HG03354 (cell line): ENCODE results near the gene AP2B1.

Experiments
- ATAC-seq: cut with Tn5 transposase; IDR thresholded peaks from one replicate; pipeline ENCODE4 v1.9.1; 2021; ENCODE audit warnings: mild to moderate bottlenecking; ENCODE audit not compliant: unreplicated experiment, poor library complexity, severe bottlenecking

The AP2B1 gene

GRCh38 chr17:35761601-35762000, 174.5 kb downstream of the AP2B1 start:
- ATAC-seq, result no peak

DNA sequence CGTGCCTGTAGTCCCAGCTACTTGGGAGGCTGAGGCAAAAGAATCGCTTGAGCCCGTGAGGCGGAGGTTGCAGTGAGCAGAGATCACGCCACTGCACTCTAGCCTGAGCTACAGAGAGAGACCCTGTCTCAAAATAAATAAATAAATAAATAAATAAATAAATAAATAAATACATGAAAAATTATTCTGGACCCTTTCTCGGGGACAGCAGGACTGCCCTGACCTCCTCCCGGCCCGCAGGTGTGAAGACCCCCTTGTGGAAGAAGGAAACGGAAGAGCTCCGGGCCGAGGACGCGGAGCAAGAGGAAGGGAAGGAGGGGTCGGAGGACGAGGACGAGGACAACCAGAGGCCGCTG, 176.6 kb downstream of the AP2B1 start:
- no peak for ATAC-seq

- ATAC-seq, result peak; percentile 88
Observed at GRCh38 chr17:35764123-35764991, 177.2 kb downstream of the AP2B1 start.

GRCh38 chr17:35765086-35765710, 178.1 kb downstream of the AP2B1 start:
- no peak for ATAC-seq

- no peak for ATAC-seq
Observed at GRCh38 chr17:35765756-35766488, 178.8 kb downstream of the AP2B1 start.

DNA sequence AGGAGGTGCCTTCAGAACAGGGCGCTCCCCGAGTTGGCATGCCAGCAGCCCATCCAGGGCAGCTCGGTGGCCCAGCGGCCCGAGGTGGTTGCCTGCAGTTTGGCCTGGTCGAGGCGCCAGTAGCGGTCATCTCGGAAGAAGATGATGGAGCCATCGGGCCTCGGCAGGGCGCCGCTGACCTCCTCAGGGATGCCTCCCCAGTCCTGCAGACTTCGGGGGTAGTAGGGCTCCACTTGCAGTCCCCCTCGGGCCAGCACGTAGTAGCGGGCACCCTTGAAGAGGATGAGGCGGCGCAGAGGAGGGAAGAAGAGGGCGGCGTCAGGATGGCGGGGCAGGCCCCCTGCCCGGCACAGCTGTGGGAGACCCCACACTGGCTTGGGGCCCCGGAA, 179.4 kb downstream of the AP2B1 start:
- no peak for ATAC-seq

DNA sequence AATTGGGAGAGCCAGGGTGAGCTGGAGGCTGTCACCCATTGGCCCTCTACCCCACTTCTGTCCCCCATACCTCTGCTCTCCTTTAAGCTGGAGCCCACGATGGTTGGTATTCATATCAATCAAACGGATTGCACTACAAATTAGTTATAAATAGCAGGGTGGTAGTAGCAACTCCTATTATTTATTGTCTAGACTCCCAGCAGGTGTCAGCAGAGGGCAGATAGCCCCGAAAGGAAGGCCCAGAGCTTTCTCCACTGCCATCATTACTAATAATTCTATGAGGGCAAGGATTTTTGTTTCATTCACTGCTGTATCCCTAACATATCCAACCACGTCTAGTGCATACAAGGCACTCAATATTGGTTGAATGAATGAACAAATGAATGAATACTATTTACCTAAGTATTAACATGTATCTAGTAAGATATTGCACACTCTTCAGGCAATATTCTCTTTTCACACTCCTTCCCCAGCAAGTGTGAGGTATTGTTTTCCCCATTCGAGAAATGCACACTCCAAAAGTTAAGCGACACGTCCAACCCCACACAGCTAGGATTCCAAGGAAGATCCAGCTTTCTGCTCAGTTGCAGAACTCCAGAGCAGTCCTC, 179.9 kb downstream of the AP2B1 start:
- no peak for ATAC-seq

- ATAC-seq, result no peak
Observed at GRCh38 chr17:35768797-35769196, 181.7 kb downstream of the AP2B1 start.

DNA sequence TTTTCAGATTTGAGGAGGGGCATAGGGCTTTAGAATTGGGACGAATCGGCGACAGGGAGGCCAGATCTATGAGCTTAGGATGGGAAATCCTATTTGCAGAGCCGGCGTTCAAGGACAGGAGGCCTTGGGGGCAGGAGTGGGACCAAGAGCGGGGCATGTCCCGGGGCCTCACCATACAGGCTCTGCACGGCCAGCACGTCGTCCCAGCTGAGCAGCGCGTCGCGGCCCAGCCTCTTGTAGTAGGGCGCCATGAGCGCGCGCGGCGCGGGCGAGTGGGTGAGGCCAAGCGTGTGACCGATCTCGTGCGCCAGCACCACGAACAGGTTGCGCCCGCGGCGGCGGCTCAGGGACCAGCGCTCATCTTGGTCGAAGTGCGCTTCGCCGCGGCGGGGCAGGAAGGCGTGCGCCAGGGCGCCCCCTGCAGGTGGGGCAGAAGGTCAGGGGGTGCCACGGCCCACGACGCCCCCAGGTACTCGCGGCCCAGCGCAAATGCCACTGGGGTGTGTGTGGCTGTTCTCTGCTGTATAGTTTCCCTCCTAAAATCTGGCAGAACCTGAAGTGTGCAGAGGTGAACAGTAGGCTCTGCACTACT, 182.9 kb downstream of the AP2B1 start:
- no peak for ATAC-seq

GRCh38 chr17:35773129-35773528, 186.0 kb downstream of the AP2B1 start:
- no peak for ATAC-seq

- no peak for ATAC-seq
Observed at GRCh38 chr17:35773679-35774425, 186.7 kb downstream of the AP2B1 start.

DNA sequence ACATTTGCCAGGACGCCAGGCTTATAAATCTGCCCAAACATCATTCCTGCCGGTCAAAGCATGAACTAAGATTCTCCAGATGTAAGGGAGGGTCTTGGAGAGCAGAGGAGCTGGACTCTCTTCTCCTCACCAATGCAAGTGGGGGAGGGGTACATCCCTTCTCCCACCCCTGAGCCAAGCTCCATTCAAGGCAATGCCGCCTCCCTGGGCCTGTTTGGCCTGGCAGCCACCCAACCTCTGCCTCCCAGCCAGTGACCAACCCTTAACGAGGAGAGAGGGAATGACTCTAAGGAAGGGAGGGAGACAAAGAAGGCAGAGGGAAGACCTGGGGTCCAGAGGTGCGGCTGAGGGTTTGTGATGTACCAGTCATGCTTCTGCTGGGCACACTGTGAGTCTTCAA, 187.4 kb downstream of the AP2B1 start:
- ATAC-seq, result no peak

DNA sequence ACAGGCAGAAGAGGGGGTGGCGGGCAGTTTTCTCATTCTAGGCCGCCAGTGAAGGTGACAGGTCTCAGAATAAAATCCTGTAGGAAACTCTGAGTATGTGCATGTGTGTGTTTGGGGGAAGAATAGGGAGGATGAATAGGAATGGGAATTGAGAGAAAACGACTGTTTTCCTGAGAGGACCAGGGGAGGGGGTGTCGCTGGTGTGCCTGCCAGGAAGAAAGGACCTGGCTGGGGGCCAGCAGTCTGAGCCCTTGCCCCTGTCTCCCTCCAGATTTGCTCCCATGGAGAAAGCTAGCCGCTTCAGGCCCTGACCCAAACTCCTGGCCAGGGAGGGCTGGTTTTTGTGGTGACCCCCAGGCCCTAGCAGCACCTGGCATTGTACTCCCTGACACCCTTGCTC, 187.9 kb downstream of the AP2B1 start:
- no peak for ATAC-seq

GRCh38 chr17:35775583-35775982, 188.5 kb downstream of the AP2B1 start:
- ATAC-seq, result no peak
